GM23248 (cell line): ENCODE data around the gene SDF2L1.

Source experiments
- EZH2 ChIP-seq: fragments of 200-600 bp; sonication (generic); IDR thresholded peaks from 2 replicates; pipeline ENCODE4 v1.6.1; 2018; ENCODE audit warnings: antibody characterized with exemption, mild to moderate bottlenecking; ENCODE audit not compliant: insufficient read depth, poor library complexity, severe bottlenecking
- EZH2phosphoT487 ChIP-seq: fragments of 200-600 bp; sonication (generic); IDR thresholded peaks from 2 replicates; pipeline ENCODE4 v1.6.1; 2018; ENCODE audit warnings: antibody characterized with exemption, moderate library complexity, mild to moderate bottlenecking, low read depth; ENCODE audit not compliant: insufficient read depth

- no peak for TF ChIP-seq EZH2
- TF ChIP-seq EZH2phosphoT487 = no peak
Measured at GRCh38 chr22:21623648-21623970, 18.5 kb upstream of the SDF2L1 start.
